DMS79 (cell line): Measurements from ENCODE around the gene NXPH1.

ENCODE experiments used
- DNase-seq: peaks from one replicate; lab custom pipeline; 2025; lab: John Stamatoyannopoulos, UW

NXPH1 gene

GRCh38 chr7:8436965-8437364 is 3.6 kb downstream of the NXPH1 start:
- no peak for DNase-seq

GRCh38 chr7:8437606-8438005 is 4.2 kb downstream of the NXPH1 start:
- no peak for DNase-seq

GRCh38 chr7:8440670-8441069 is 7.3 kb downstream of the NXPH1 start:
- no peak for DNase-seq

- no peak for DNase-seq
These were observed 7.9 kb downstream of the NXPH1 start for GRCh38 chr7:8441106-8441965.

GRCh38 chr7:8442051-8442813 is 8.8 kb downstream of the NXPH1 start:
- no peak for DNase-seq

DNA sequence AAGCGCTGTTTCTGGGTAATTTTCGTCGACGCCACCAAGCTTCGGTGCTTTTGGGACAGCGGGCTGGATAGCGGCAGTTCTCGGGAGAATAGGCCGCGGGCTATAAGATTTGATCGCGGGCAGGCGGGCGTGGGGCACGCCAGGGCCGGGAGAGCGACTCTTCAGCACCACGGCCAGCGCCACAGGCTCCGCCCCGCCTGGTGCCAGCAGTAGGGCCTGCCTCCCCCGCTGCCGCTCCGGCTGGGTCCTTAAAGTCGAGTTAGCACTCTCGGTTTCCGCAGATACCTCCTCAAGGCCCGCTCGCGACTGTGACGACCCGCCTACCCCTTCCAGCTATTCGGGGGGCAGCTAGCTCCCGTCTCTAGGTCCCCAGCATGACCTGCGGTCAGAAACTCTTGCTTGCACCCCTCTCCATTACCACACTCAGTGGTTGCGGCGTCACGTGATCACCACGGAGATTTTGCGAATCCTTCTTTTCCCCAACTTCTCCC is 9.4 kb downstream of the NXPH1 start:
- DNase-seq: no peak

DNA sequence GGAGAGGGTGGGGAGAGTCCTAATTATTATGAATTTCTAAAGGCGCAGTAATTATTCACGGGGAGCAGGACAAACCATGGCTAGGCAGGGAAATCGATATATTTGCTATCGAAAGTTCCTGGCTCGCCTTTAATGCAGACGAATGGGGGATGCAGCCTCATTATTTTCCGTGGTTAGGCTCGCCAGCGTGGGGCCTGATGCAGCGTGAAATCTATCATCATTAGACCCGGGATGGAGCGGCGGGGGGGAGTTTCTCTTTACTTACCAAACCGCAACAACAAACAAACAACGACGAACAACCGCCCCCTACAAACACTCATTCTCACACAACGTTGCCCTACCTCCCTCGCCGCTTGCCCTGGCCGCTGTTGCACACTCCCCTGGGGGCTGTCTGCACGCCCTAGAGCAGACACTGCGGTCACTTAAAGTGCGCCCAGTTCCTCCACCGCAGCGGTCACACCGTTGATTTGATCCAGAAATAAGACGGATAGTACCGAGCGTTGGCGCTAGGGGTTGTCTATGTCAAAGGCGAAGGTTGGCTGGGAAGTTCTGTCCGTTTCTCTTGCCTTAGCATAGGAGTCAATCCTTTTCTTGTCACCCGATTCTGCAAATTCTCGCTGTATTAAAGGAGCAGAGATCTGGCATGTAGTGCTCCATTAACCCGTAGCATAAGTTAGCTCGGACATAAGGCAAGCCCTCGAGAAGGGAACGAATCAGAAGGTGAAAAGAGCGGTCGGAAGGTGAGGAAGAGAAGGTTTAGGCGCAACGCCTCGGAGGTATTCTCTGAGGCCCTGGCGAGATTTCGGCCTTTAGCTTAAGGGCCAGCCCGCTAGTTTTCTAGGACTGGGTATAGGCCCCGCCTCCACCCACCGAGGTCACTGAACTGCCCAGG is 10.4 kb downstream of the NXPH1 start:
- no peak for DNase-seq

GRCh38 chr7:8444468-8444769 is 11.0 kb downstream of the NXPH1 start:
- no peak for DNase-seq

GRCh38 chr7:8453535-8453934 is 20.1 kb downstream of the NXPH1 start:
- no peak for DNase-seq

DNA sequence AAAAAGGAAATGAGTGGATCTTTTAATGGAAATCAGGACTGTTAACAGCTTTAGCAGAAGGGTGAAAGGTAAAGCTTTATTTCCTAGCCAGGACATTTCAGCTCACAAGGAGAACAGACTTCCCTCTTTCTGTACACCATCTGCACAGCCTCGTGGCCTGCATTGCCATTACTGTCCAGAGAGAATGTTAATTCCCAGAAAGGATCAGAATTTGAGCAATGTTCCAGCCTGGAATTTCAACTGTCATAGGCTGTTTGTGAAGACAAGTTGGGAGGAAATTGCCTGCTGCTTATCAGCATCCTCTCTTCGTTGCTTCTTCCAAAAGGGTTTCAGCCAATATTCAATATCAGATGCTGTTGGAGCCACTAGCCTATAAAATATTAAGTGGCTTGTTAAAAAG is 22.0 kb downstream of the NXPH1 start:
- no peak for DNase-seq

- DNase-seq: no peak
These were observed 28.9 kb downstream of the NXPH1 start for GRCh38 chr7:8462309-8462708.

GRCh38 chr7:8465338-8465737 is 31.9 kb downstream of the NXPH1 start:
- DNase-seq: no peak

DNA sequence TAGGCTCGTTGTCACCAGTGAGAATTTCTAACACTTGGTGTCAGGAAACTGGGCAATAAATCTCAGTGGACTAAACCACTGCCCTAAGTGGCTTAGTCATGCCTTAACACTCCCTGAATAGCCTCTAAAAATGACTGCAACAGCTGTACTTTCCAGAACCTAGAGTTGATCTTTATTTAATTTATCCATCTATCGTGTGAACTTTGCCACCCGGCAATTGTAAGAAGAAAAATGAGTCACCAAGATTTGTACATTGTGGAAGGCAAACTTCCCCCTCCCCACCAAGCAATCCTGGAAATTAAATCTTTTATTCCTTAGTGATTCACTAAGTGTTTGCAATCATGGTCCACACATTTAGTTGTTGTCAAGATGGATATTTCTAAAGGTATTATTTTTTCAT is 47.1 kb downstream of the NXPH1 start:
- DNase-seq: no peak

DNA sequence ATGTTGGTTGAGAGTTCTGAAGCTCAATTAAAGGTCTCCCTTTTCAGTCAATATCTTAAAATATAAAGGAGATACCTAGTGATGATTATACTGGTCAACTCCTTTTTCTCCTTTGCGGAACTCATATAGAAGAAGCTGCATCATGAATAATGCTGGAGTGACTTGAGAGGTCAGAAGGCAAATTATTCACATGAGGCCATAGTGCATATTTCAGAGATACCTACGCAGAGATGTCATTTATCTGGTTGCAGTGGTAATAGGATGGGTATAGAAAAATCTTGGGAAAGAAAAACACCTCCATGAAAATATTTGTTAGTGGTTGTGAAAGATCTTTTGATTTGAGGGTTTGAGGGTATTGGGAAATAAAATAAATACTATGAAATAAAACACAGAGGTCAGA is 47.7 kb downstream of the NXPH1 start:
- no peak for DNase-seq

- DNase-seq: no peak
These were observed 48.5 kb downstream of the NXPH1 start for GRCh38 chr7:8481752-8482446.

DNA sequence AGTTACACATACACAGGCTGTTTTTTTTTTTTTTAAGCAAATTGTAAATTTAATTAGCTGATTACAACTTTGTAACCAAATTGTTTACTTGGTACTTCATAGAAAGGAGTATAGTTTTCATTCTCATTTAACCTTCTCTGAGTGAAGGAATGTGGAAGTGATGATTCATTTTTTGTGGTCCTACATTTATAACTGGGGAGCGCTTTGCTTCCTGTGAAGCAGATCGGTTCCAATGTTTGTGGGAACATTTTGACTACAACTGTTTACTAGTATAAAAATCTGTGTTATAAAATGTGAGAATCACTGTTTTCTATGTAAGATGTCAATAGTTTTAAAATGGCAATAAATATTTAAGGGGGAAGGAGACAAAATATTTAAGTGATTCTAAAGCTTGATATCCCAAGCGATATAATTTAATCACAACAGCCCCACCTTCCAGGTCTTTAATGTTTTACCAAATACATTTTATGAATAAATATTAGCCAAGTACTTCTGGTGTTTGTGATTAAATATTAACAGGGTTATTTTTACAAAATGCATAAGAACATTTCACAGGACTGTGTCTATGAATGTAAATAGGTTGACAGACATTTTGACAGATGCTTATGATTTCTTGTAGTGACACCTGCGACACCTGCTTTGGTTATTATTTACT is 57.1 kb downstream of the NXPH1 start:
- DNase-seq: no peak

DNA sequence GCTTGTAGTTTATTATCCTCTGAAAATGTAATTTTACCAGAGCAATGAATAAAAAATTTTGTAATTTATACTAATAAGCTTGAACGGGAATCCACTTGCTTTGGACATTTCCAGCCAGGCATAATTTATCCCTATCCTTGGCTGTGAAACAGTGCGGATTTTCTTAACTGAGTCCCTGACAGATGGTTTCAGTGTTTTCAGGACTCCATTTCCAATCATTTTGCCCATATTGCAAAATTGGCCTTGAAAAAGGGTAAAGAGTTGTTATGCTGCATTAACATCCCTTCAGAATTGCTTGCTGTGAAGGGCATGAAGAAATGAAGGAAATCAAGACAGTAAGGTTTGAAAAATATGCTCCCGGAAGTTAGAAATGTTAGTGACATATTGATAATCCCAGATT is 57.7 kb downstream of the NXPH1 start:
- no peak for DNase-seq

GRCh38 chr7:8491544-8492489 is 58.4 kb downstream of the NXPH1 start:
- no peak for DNase-seq

GRCh38 chr7:8499128-8499527 is 65.7 kb downstream of the NXPH1 start:
- no peak for DNase-seq

DNA sequence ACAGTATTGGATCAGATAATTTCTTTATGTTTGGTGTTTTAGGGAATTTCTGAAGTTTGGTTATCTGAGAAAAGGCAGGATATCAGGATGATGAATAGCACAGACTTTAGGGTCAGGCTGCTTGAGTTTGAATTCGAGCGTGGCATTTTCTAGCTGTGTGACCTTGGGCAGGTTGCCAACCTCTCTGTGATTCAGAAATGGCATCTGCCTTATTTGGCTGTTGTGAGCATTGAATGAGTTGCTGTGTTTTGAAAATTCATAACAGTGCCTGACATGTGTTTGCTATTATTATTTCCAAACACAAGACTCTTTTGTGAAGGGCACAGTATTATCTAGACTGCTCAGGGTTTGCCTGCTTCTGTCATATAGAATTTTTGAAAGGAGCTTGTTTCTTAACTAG is 66.9 kb downstream of the NXPH1 start:
- DNase-seq: no peak
